Measurements from ENCODE around the gene FARP2. TPM values are rescaled to one million over a fixed set of nuclear protein-coding genes. Genes with fewer than 3 reads are reported as not detected.
"Not testable (repeated sequence)": the region's sequence is repeated elsewhere in the genome, so short reads cannot be mapped to it uniquely, and the experiment has no call there.

FARP2 gene
- polyA plus RNA-seq, 3 donors = 55.0 to 61.1 (median 60.7) TPM

DNA sequence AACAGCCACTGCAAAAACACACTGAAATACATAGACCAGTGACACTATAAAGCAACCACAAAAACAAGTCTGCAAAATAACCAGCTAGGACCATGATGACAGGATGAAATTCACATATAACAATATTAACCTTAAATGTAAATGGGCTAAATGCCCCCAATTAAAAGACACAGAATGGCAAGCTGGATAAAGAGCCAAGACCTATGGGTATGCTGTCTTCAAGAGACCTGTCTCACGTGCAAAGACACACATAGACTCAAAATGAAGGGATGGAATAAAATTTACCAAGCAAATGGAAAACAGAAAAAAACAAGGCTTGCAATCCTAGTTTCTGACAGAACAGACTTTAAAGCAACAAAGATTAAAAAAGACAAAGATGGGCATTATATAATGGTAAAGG lies 67.4 kb downstream of the FARP2 start:
- DNase-seq (ENCODE audit: extremely low read depth in 1 of 11, low read depth in 9 of 11, low spot score in 4 of 11) = not testable (repeated sequence)

DNA sequence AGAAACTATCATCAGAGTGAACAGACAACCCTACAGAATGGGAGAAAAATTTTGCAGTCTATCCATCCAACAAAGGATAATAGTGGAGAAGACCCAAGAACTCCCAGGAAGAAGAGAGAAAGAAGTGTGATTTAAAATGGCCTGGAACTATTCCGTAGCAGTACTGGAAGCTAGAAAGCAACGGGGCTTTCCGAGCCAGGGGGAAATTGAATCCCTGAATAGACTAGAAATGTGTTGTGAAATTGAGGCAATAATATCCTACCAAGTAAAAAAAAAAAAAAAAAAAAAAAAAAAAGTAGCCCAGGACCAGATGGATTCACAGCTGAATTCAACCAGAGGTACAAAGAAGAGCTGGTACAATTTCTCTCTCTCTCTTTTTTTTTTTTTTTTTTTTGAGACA lies 69.3 kb downstream of the FARP2 start:
- no peak for DNase-seq (ENCODE audit: extremely low read depth in 1 of 11, low read depth in 9 of 11, low spot score in 4 of 11)

DNA sequence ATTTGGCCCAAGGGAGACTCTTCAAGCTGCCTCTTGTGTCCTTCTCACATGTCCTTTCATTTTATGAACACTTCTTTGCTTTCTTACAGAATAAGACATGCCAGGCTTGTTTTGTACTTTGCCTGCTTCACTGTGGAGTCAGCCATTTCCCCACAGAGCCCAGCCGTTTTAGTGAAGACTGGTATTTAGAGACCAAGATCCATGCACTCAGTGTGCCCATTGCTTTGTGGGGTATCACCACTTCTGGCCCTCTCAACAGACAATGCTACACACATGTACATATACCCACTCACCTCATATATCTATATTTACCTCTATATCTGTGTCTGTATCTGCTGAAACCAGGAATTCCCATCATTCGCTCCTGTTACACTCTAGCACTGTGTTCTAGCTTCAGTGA lies 74.1 kb downstream of the FARP2 start:
- DNase-seq (ENCODE audit: extremely low read depth in 1 of 11, low read depth in 9 of 11, low spot score in 4 of 11) = no peak

DNA sequence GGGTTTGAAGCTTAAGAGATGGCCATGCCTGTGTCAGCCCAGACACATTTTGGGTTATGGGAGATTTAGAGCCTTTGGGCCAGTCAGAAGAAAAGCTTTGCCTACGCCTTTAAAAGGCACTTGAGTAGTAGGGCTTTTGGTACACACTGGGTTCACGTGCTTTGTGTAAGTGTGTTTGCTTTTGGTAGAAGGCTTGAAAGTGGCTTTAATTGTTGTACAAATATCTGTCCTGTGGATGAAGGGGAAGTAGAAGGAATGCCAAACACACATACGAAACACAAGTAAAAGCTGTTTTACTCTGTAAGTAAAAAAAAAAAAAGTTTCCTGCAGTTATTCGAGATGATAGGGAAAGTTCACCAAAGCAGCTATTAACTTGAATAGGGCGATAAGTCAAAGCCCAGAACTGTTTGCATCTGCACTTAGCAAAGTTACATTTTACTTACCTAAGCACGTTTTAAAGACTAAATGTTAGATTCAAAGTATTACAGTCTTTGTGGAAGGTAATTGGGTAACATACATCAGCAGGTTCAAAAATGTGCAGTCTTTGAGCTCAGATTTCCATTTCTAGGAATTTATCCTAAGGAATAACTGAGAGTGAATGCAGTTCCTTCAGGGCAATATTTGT lies 76.9 kb downstream of the FARP2 start:
- DNase-seq (ENCODE audit: extremely low read depth in 1 of 11, low read depth in 9 of 11, low spot score in 4 of 11) = no peak

DNA sequence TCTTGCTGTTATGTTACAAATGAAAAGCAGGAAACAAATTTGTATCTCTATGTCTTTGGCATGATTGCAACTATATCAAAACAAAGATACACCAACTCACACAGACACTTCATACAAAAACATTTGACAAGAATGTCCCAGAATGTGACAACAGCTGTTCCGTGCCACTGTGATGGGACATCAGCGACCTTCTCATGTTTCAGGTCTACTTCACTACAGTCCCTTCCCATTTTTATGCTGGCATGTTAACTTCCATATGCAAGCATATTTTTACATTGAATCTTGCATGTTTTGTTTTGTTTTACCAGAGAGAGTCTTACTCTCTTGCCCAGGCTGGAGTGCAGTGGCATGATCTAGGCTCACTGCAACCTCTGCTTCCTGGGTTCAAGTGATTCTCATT lies 81.1 kb downstream of the FARP2 start:
- no peak for DNase-seq (ENCODE audit: extremely low read depth in 1 of 11, low read depth in 9 of 11, low spot score in 4 of 11)

DNA sequence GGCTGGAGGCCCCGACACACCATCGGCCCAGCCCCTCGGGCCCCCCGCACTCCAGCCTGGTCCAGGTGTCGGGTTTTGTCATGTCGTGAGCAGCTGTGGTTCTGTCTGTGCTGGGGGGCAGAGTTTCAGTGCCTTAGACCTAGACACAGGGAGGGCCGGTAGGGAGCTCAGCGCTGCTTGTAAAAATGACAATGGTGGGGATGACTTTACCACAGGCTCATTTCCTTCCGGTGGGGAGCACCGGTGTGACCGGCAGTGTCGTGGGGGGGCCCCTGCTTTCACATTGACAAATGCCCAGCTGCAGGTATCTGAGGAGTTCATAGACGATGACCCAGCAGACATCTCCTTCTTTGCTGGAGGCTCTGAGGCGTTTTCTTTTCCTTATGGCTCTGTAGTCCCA lies 85.4 kb downstream of the FARP2 start:
- DNase-seq (ENCODE audit: extremely low read depth in 1 of 11, low read depth in 9 of 11, low spot score in 4 of 11) = no peak

DNA sequence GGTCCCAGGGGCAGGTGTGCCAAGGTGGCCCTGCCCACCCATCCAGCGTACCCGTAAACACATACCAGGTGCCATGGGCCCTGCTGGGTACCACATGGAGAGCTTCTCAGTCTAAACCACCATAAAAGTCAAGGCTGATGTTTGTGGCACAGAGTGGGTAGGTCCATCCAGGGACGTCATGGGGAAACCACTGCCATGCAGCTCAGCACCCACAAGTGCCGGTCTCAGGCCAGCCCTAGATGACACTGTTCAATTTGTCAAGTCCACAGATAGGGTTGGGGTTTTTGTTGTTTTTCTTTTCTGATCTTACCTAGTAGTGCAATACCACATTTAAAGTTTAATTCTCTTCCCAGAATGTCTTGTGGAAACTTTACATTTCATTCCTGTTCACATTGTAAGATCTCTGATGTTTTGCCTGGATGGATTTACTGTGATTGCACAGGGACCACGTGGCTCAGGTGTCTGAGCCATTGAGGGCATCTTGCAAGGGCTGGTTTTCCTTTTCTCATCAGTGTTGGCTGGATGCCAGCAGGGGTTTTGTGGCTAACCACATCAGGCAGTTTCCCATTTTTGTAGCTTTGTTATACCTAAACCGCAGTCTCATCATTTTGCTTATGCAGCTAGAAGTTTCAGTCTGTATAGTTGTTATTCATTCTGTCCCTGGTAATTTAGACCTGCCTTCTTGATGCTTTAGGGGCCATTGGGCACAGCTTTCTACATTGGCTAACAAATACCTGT lies 87.6 kb downstream of the FARP2 start:
- DNase-seq (ENCODE audit: extremely low read depth in 1 of 11, low read depth in 9 of 11, low spot score in 4 of 11) = no peak

DNA sequence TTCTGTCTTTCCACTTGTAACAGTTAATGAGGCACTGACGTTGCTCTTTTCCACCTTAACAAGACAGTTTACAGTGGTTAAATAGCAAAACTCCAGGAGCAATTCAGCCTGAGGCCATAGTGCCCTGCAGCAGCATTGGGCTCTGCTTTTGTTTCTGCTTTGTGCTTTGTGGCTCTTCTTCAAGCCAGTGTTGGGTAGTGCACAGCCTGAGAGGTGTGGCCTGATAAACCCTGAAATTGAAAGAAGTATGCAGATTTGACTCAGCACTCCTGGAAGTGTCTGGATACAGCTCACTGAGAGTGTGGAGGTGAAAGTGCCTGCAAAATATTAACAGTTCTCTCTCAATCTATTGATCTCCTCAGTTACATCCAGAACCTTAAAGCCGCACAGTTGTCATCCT lies 89.3 kb downstream of the FARP2 start:
- no peak for DNase-seq (ENCODE audit: extremely low read depth in 1 of 11, low read depth in 9 of 11, low spot score in 4 of 11)

DNA sequence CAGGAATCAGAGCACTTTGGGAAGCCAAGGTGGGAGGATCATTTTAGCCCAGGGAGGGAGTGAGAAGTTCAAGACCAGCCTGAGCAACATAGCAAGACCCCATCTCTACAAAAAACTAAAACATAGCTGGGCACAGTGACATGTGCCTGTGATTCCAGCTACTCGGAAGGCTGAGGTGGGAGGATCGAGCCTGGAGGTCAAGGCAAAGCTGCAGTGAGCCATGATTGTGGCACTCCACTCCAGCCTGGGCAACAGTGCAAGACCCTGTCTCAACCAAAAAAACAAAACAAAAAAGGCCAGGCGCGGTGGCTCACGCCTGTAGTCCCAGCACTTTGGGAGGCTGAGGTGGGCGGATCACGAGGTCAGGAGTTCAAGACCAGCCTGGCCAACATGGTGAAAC lies 94.0 kb downstream of the FARP2 start:
- DNase-seq (ENCODE audit: extremely low read depth in 1 of 11, low read depth in 9 of 11, low spot score in 4 of 11) = not testable (repeated sequence)

DNA sequence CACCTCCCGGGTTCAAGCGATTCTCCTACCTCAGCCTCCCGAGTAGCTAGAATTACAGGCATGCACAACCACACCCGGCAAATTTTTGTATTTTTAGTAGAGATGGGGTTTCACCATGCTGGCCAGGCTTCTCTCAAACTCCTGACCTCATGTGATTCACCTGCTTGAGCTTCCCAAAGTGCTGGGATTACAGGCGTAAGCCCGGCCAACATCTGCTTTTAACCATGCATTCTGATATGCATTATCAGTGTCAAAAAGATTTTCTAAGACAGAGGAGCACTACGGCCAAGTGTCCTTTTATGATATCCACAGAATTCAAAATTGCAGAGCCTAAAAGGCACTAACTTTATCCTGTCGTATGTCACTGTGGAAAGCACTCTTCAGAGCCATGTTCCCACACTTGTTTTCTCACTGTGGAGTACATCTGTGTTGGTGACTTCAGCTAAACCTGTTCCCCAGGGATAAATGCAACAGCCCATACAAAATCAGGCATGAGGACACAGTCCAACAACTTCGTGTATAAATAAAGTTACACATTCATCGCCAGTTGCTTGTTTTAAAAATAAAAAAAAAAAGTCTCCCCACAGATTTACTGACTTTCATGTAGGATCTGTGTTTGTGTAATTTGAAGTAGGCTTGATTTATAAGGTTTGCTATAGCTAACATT lies 95.9 kb downstream of the FARP2 start:
- peak in 1 of 11 donors; percentile 8 for DNase-seq (ENCODE audit: extremely low read depth in 1 of 11, low read depth in 9 of 11, low spot score in 4 of 11)

DNA sequence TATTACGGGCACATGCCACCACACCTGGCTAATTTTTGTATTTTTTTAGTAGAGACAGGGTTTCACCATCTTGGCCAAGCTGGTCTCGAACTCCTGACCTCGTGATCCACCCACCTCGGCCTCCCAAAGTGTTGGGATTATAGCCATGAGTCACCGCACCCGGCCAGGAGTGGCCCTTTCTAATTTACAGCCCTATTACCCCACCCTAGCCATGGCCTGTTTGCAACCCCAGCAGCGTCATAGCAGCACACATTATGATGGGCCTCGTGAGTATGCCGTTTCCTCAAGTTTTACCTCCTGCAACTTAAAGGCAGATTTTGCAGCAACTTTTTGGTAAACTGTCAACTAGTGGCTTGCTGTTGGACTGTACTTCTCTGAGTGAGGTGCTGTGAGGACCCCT lies 97.8 kb downstream of the FARP2 start:
- DNase-seq (ENCODE audit: extremely low read depth in 1 of 11, low read depth in 9 of 11, low spot score in 4 of 11) = not testable (repeated sequence)

DNA sequence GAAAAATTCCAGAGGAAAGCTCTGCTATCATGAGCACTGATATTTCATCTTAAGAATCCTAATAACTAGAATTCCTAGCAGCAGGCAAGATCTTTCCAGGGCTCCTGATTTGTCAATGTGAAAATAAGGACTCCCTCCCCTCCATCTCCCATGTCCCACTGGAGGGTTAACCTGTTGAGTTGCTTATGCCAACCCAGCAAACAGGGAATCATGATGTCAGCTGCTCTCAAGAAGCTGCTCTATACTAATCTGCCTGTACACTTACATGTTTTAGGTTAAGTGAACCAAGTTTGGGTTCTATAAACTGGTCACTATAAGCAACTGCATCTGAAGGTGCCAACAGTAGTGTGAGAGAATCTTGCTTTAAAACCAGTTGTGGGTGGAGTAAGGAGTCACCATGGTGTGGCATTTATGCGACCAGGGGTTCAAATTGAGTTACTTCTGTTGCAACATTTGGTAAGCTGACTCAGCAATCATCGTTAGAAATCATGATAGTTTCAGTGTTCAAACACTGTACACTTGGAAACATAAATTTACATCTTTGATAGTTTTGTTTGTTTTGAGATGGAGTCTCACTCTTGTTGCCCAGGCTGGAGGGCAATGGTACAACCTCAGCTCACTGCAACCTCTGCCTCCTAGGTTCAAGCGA lies 98.9 kb downstream of the FARP2 start:
- DNase-seq (ENCODE audit: extremely low read depth in 1 of 11, low read depth in 9 of 11, low spot score in 4 of 11) = no peak

DNA sequence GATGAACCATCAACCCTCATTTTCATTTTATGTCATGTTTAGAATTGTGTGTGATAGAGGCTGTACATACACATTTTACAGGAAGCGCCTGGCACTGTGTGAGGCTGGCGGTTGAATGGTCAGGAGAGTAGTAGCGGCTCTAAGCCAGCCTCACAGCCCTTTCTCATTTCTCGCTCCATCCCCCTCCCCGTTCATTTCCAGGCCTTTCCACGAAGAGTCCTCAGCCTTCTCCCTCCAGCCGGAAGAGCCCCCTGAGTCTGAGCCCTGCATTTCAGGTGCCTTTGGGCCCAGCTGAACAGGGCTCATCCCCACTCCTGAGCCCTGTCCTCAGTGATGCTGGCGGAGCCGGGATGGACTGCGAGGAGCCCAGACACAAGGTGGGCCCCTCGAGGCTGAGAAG lies 100.5 kb downstream of the FARP2 start:
- DNase-seq (ENCODE audit: extremely low read depth in 1 of 11, low read depth in 9 of 11, low spot score in 4 of 11) = no peak

DNA sequence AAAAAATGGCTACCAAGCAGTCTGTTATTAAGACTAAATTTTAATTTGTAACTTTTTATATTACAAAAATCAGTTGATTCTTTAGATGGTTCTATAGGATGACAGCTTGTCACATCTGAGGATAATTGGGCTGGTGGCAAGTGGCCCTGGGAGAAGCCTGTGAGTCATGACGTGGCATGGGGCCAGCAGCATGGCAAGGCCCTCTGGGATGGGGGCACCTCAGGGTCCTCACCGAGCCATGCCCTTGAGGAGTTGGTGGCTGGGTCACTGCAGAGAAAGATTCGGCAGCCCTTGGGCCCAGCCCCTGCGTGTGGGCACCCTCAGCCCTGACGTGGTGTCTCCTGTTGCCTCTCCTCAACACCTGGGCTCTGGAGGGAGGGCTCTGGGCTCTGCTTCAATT lies 102.6 kb downstream of the FARP2 start:
- no peak for DNase-seq (ENCODE audit: extremely low read depth in 1 of 11, low read depth in 9 of 11, low spot score in 4 of 11)

DNA sequence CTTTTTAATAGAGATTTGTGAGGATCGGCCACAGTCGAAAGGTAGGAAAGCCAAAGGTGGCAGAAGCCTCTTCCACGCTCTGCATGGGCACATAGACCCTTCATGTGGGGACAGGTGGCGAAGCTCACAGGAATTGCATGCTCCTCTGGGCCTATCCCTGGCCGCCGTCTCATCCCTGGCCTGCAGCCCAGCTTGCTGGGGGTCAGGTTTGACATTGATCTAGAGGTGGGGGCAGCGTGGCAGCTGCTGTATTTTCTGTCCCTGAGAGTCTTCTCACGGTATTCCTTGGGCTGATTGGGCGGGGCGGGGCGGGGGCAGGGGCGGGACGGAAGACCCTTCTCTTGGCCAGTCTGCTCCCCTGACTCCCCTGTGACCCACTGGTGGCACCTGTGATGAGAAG lies 103.4 kb downstream of the FARP2 start:
- no peak for DNase-seq (ENCODE audit: extremely low read depth in 1 of 11, low read depth in 9 of 11, low spot score in 4 of 11)

DNA sequence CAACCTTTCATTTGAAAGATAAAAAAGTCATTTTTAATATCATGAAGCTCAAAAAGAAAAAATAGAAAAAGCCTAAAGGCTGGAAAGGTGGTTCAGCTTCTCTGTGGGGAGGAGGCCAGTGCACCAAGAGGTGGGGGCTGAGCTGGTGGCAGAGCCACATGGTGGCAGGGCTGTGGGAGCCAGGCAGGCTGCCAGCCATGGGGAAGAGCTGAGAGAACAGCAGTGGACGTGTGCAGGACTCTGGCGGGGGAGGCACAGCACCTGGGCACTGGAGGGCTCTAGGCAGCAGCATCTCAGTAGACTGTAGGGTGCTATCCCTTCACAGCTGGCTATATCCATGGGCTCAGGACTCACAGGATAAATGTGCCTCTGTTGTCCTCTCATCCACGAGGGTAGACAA lies 104.5 kb downstream of the FARP2 start:
- no peak for DNase-seq (ENCODE audit: extremely low read depth in 1 of 11, low read depth in 9 of 11, low spot score in 4 of 11)

DNA sequence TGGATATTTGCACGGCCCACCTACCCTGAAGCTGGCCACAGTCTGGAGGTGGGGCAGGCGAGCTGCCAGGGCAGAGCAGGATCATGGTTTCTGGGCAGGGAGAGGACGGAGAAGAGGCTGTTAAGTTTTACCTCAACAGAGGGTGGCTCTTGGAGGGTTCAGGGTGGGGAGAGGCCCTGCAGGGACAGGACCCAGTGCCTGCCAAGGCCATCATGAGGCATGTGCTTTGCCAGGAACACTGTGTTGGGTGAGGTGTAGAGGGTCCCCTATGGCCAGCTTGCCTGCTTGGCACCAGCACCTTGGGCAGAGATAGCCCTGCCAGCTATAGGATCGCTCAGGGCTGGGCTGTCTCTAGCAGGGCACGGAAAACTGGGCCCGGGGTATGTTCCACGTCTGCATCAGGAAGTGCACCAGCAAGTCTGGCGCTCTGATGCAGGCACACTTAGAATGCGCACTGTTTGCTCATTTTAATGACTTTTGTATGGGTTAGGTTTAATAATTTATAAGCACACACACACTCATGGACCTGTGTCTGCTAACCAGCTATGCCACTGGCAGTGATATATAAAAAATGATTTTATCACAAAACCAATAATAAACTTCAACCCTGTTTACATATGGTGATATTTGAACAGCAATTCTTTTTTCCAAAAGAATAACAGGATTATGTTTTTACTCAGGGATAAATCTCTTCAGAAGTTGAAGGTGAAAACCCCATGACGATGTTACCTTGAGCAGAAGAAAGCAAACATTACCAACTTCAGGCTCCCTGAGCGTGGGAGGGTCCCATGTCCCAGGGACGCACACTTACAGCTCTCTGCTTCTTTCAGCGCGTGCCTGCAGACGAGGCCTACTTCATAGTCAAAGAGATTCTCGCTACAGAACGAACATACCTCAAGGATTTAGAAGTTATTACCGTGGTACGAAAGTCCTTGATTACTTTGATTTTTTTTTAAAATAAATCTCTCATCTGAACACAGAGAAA lies 105.9 kb downstream of the FARP2 start:
- DNase-seq (ENCODE audit: extremely low read depth in 1 of 11, low read depth in 9 of 11, low spot score in 4 of 11) = no peak

DNA sequence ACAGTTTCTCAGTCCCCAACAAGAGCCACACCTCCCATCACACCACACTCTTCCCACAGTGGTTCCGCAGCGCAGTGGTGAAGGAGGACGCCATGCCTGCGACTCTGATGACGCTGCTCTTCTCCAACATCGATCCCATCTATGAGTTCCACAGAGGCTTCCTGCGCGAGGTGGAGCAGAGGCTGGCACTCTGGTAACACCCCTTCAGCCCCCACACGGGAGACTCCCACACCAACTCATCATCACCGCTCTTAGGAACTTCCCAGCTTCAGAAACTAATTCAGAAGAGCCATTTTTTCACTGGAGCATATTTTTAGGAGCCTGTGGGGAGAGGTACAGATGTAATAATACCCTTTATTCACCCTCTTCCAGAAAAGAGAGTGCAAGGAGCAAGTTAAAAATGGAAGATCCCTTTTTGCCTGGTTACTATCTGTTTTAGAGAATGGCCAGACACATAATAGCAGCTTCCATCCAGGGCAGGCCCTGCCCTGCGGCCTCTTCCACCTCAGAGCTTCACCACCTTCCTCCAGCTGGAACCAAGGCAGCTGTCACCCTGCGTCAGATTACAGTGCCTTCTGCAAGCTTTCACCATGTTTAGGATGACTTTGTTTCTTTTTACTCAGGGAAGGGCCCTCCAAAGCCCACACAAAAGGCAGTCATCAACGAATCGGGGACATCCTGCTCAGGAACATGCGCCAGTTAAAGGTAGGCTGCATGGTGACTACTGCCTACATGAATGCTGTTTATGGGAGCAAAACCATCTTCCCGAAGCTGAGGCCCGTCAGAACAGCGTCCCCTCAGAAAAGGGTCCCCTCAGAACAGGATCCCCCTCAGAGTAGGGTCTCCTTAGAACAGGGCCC lies 107.4 kb downstream of the FARP2 start:
- no peak for DNase-seq (ENCODE audit: extremely low read depth in 1 of 11, low read depth in 9 of 11, low spot score in 4 of 11)
